ENCODE data around the gene MED13L.
"Not testable (repeated sequence)": the region's sequence is repeated elsewhere in the genome, so short reads cannot be mapped to it uniquely, and the experiment has no call there.

Gene MED13L

GRCh38 chr12:116303066-116303465, 25.6 kb upstream of the MED13L start:
- DNase-seq (ENCODE audit: low read depth), result no peak

DNA sequence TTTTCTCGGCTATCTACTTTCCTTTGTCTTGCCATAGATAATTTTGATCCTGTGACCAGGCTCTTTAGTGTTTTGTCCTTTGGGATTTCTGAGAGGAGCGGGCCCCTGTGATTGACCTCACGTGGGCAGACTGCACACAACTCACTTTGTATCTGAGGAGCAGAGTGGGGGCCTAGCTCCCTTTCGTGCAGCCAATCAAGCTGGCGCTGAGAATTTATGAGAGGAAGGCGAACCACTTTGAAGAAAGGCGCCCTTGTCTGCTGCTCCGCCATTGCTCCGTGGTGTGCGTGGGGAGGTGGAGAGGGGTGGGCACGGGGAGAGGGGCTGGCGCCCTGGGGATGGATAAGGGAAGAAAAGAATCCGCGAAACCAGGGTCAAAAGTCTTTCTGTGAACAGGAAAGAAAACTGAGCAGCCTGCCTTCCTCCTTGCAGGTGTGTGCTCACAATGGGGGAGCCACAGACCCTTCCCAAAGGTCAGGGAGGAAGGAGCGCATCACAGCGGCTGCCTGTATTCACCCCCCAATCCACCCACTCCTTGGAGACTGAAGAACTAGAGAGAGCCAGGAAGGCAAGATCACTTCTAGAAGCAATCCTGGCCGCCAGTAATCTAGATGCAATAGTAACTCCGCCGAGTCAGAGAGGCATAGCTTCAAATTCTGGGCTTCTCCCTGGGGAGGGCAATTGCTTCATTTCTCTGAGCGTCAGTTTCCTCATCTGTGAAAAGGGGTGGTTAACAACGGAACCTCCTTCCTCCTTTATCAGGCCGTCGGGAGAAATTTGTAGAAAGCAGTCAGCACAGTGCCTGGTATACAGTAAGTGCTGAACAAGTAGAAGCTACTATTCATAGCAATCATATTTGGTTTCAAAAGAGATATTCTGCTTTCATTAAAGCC, 24.9 kb upstream of the MED13L start:
- no peak for DNase-seq (ENCODE audit: low read depth)

- DNase-seq (ENCODE audit: low read depth), result no peak
Measured at GRCh38 chr12:116301621-116302020, 24.1 kb upstream of the MED13L start.

DNA sequence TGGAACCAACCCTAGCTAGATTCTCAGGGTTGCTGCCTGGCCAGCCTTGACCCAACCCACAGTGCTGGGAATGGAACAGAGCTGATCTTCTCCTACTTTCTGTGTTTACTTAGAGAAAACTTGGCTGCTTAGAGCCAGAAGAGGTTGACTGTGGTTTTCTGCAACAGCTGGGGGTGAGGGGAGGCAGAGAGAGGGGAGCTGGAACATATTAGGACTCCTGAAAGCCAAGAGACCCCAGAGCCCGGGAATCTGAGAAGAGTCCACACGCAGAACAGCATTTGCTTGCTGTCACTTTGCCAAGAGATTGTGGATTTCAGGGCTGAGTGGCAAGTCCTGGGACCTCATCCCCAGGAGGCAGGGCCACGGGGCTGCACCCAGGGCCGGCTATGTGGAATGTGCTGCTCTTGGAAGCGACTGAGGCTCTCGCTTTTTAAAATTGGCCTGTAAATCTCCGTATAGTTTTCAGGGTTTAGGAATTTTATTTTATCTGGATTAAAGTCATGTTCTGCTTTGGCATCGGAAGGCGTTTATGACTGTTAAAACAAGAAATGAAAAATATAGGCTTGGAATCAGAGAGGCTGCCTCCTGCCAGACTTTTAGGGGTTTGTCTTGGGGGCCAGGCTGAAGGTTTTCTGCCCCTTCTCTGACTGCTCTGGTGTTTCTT, 22.3 kb upstream of the MED13L start:
- DNase-seq (ENCODE audit: low read depth), result no peak

GRCh38 chr12:116299064-116299463, 21.6 kb upstream of the MED13L start:
- DNase-seq (ENCODE audit: low read depth), result no peak

GRCh38 chr12:116298578-116298977, 21.1 kb upstream of the MED13L start:
- no peak for DNase-seq (ENCODE audit: low read depth)

GRCh38 chr12:116297224-116297834, 19.8 kb upstream of the MED13L start:
- DNase-seq (ENCODE audit: low read depth), result no peak

- no peak for DNase-seq (ENCODE audit: low read depth)
Measured at GRCh38 chr12:116295327-116296263, 18.1 kb upstream of the MED13L start.

- DNase-seq (ENCODE audit: low read depth), result no peak
Measured at GRCh38 chr12:116294454-116295165, 17.1 kb upstream of the MED13L start.

DNA sequence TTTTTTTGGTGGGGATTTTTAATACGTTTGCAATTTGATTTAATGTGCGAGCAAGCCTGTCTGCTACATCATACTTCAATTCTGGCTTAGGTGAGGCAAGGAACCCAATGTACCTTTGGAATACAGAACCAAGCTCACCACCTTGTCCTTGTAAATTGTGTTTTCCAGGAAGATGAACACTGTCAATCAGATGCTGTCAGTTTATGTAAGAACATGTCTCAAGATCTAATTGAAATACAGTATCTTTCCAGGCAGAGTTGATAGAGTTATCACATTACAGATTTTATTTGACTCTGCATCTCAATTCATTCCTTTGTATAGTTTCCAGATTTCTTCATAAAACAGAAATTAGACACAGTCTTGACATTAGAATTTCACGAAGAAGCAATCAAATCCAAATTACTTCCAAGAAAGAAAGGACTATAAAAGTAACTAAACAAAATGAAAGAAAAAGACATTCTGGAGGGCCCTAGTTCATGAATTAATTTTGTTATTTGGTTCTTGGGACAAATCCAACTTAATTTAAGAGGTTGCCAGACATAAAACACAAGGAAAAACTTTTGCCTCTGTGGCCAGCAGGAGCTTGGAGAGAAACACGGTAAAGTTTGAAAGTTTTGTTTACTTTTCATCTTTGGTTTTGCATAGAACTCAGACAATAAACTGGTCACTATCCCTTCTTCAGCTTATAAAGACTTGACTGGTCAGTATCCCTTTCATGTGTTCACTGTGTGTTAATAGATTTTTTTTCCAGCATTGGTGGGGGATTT, 16.4 kb upstream of the MED13L start:
- no peak for DNase-seq (ENCODE audit: low read depth)

GRCh38 chr12:116291218-116291617, 13.7 kb upstream of the MED13L start:
- no peak for DNase-seq (ENCODE audit: low read depth)

GRCh38 chr12:116288735-116289134, 11.2 kb upstream of the MED13L start:
- no peak for DNase-seq (ENCODE audit: low read depth)

DNA sequence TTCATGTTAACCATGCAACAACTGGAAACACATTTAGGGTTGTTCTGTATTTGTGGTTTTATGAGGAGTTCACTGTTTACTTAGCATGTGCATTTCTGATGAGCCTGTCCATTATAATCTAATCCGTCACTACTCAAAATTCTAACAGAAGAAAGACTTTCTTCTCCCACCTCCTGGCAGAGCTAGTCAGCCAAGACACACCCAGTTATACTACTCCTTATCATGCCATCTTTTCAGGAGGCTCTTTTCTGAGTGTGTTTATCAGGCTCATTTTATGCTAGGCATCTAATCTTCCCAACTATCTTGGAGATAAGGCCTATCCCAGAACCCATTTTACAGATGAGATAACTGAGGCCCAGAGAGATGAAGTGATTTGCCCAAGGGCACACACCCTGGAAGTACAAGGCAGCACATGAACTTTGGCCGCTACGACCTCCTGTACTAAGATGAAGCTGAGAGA, 10.4 kb upstream of the MED13L start:
- no peak for DNase-seq (ENCODE audit: low read depth)

DNA sequence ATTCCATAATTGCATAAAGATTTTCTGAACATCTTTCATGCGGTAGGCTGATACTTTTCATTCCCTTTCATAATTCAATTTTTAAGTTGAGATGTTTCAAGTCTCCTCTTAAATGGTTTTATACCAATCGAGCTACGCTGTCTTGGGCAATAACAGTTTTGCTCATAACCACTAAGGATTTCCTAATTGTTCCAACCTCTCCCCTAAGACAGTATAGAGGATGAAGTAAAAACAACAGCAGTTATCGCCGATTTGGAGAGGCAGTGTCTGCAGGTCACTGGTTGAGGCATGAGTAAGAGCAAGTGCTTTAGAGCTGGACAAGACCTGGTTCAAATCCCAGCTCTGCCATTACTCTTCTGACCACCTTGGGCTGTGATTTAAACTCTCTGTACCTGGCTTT, 6.9 kb upstream of the MED13L start:
- no peak for DNase-seq (ENCODE audit: low read depth)

- DNase-seq (ENCODE audit: low read depth), result not testable (repeated sequence)
Measured at GRCh38 chr12:116283881-116284280, 6.4 kb upstream of the MED13L start.

DNA sequence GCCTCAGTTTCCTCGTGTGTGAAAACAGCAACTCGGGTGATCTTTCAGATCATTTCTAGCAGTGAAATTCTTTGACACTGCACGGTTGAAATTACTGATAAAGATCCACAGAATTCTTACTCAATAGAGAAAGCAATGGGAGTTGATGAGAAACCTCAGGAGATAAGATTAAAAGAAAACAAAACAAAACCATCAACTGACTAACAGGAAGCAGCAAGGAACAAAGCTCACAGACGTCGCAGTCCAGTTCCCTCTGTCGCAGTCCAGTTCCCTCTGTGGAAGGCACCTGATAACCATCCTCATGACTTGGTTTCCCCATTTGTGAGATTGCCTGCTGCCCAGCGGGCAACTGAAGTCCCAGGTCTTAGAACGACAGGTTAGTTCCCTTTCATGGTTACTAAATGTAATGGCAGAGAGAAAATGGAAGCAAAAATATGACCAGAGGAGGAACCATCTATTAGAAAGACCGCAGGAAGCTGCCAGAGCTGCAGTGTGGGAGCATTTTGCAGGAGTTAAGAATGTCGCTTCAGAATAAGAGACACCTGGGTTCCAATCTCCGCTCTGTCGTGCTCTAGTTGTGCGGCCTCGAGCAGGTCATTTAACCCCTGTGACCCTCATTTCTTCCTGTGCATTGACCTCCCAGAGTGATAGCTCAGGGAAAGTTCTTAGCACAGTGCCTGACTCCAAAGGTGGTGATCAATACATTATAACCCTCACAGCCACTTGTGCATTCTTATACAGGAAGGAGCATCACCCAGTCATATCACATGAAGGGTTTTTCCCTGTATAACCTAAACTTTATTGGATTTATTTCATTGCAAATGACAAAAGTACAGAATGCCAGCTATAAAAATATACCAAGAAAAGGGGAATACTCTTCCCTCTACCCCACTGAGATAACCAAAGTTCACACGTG, 5.1 kb upstream of the MED13L start:
- no peak for DNase-seq (ENCODE audit: low read depth)

DNA sequence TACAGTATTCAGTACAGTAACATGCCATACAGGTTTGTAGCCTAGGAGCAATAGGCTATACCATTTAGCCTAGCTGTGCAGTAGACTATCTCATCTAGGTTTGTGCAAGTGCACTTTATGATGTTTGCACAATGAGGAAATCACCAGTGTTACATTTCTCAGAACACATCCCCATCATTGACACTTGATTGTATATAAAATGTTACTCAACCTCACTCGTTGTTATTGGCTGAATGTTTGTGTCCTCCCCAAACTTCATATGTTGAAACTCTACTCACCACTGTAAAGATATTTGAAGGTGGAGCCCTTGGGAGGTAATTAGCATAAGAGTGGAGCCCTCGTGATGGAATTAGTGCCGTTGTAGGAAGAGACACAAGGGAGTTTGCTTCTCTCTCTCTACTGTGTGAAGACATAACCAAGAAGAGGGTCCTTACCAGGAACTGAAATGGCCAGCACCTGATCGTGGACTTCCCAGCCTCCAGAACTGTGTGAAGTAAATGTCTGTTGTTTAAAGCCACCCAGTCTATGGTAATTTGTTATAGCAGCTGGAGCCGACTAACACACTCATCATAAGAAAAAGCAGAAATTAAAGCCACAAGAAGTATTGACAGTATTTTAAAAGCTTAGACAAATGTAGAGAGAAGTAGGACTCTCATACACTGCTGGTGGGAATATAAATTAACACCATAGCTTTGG, 3.2 kb upstream of the MED13L start:
- no peak for DNase-seq (ENCODE audit: low read depth)

GRCh38 chr12:116278667-116279066, 1.2 kb upstream of the MED13L start:
- DNase-seq (ENCODE audit: low read depth), result no peak

DNA sequence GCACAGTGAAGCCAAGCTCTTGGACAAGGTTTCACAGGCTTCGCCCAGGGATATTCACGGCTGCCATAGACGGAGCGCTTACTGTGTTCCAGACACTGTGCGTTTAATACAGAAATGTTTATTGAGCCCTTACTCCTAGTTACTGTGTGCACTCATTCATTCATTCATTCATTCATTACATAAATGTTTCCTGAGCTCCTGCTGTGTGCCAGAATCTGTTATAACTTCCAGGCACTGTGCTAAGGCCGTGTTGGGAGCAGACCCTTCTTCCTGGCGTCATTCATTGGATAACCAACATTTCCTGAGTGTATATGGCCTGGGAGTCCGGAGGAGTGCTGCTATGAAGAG, 760 bp upstream of the MED13L start:
- no peak for DNase-seq (ENCODE audit: low read depth)

Data from activated T-cell treated with anti-CD3 and anti-CD28 coated beads for 1 hour (primary cell).